ENCODE measurements around the gene HCN1. TPM values are rescaled to one million over a fixed set of nuclear protein-coding genes. Genes with fewer than 3 reads are reported as not detected.

Gene HCN1
- total and polyA plus RNA-seq, 5 experiments from 2014 or later, result not detected

GRCh38 chr5:45225571-45226031 is 470.6 kb downstream of the HCN1 start:
- Mint-ChIP-seq H3K27ac (no peak overlapping the region), H3K27me3 (no peaks in the 10 kb centered on the region), H3K4me1 (no peaks in the 10 kb centered on the region), H3K9me3 (peaks cover 0 to 47% (median 11%) of the 10 kb centered on the region in 9 donors), H3K4me3 (no peak overlapping the region), H3K36me3 (no peaks in the 10 kb centered on the region)
- DNase-seq (no peak), ATAC-seq (no peak)
- POLR2A ChIA-PET, result no interaction called here

GRCh38 chr5:45205403-45205961 is 490.7 kb downstream of the HCN1 start:
- POLR2A ChIA-PET, result no interaction called here
- Mint-ChIP-seq H3K27ac (no peak overlapping the region), H3K4me3 (no peak overlapping the region), H3K9me3 (peaks cover 0 to 11% (median 6%) of the 10 kb centered on the region in 9 donors), H3K36me3 (peaks cover 0 to 4% (median 0%) of the 10 kb centered on the region in 3 donors), H3K27me3 (no peaks in the 10 kb centered on the region), H3K4me1 (no peaks in the 10 kb centered on the region)
- DNase-seq, result no peak
- ATAC-seq, result no peak
